Small intestine (tissue), 7 donors: ENCODE data around the gene NT5DC3. TPM values are rescaled to one million over a fixed set of nuclear protein-coding genes. Genes with fewer than 3 reads are reported as not detected.
A peak's percentile ranks its signal among the peaks of the same experiment; 100 is the strongest.

Source experiments
- DNase-seq, 2 donors: peaks; one replicate each; pipeline versions ENCODE4 v3.0.0 to v3.0.0-alpha.2; 2013
- FAIRE-seq: peaks from 2 replicates; lab custom pipeline; 2012; peaks lifted over from hg19 to GRCh38; lab: Jason Lieb, UNC
- H3K27ac ChIP-seq, 3 donors: one replicate each; pipeline ENCODE4 v1.5.1; 2013; ENCODE audit warnings: low read length in 2 of 3, mild to moderate bottlenecking in 2 of 3, control low read depth in 1 of 3, inconsistent platforms in 1 of 3, low read depth in 1 of 3, moderate library complexity in 1 of 3
- H3K27me3 ChIP-seq, 3 donors: one replicate each; pipeline ENCODE4 v1.6.1; 2013; ENCODE audit warnings: low read length in 3 of 3, inconsistent platforms in 1 of 3; ENCODE audit not compliant: control insufficient read depth in 3 of 3, insufficient read depth in 3 of 3
- H3K36me3 ChIP-seq, 3 donors: one replicate each; pipeline ENCODE4 v1.6.1; 2013; ENCODE audit warnings: low read length in 3 of 3, inconsistent platforms in 1 of 3, low read depth in 1 of 3, mild to moderate bottlenecking in 1 of 3, moderate library complexity in 1 of 3; ENCODE audit not compliant: control insufficient read depth in 3 of 3, insufficient read depth in 2 of 3
- H3K4me1 ChIP-seq, 3 donors: one replicate each; pipeline ENCODE4 v1.6.1; 2013; ENCODE audit warnings: low read length in 2 of 3, inconsistent platforms in 1 of 3, low read depth in 1 of 3, mild to moderate bottlenecking in 1 of 3, moderate library complexity in 1 of 3; ENCODE audit not compliant: control insufficient read depth in 3 of 3, insufficient read depth in 2 of 3
- H3K4me3 ChIP-seq, 3 donors: one replicate each; pipeline ENCODE4 v1.5.1; 2013; ENCODE audit warnings: low read length in 3 of 3, control low read depth in 1 of 3, inconsistent platforms in 1 of 3, low read depth in 1 of 3, mild to moderate bottlenecking in 1 of 3, moderate library complexity in 1 of 3
- H3K9me3 ChIP-seq, 2 donors: one replicate each; pipeline ENCODE4 v1.6.1; 2013; ENCODE audit warnings: low read depth in 1 of 2, low read length in 1 of 2; ENCODE audit not compliant: control insufficient read depth in 2 of 2, insufficient read depth in 1 of 2
- WGBS, 3 donors: extraction: QIAGEN DNeasy Blood & Tissue Kit; methylation state at CpG; one replicate each; pipeline ENCODE4 v1.1.7; 2013; 5-methylcytosine and 5-hydroxymethylcytosine counted together
- polyA plus RNA-seq, 4 donors: library from polyadenylated mRNA; stranded (reverse) in 3 of 4; unstranded in 1 of 4; fragments of 200-250 nt in 3 of 4; fragments of 120-200 nt in 1 of 4; gene quantifications; one replicate each; pipeline versions ENCODE4 v1.2.1 to v1.2.3, GENCODE V29; 2013
- donor health status: healthy with polysubstance abuse.
- donor health status: control.
- donor health status: control.
- donor health status: Bipolar disorder and iron deficiency.
- donor health status: healthy.

NT5DC3 gene
- polyA plus RNA-seq, 4 donors, result 0.22 to 8.7 (median 0.78) TPM

- no peaks in the 10 kb centered on the region for H3K9me3 ChIP-seq
- no peak overlapping the region for H3K27ac ChIP-seq
- 93 to 100% (median 96%) methylated on average over 3 of the region's 3 CpGs for WGBS, 3 donors
- peaks cover 0 to 6% (median 0%) of the 10 kb centered on the region in 3 donors for H3K4me1 ChIP-seq
- no peak for FAIRE-seq
- no peaks in the 10 kb centered on the region for H3K36me3 ChIP-seq
- H3K4me3 ChIP-seq, result no peak overlapping the region
- H3K27me3 ChIP-seq, result no peaks in the 10 kb centered on the region
- DNase-seq, result no peak
Observed at GRCh38 chr12:103743788-103744187, 97.2 kb downstream of the NT5DC3 start.

- H3K9me3 ChIP-seq, result no peaks in the 10 kb centered on the region
- FAIRE-seq (no peak), DNase-seq (peak; percentile 82 to 97)
- no peaks in the 10 kb centered on the region for H3K36me3 ChIP-seq
- 9 to 54% (median 39%) methylated on average over 15 of the region's 15 CpGs for WGBS, 3 donors
- H3K4me1 ChIP-seq, result peaks cover 0 to 6% (median 0%) of the 10 kb centered on the region in 3 donors
- no peaks in the 10 kb centered on the region for H3K27me3 ChIP-seq
- H3K27ac ChIP-seq, result peak overlapping the region in 2 of 3 donors; percentile 47 to 54
- H3K4me3 ChIP-seq, result no peak overlapping the region
Observed at GRCh38 chr12:103742349-103742932, 98.6 kb downstream of the NT5DC3 start.

- Histone ChIP-seq H3K4me1 (peaks cover 0 to 6% (median 0%) of the 10 kb centered on the region in 3 donors), H3K27me3 (peaks cover 0 to 6% (median 0%) of the 10 kb centered on the region in 3 donors), H3K36me3 (no peaks in the 10 kb centered on the region), H3K27ac (no peak overlapping the region), H3K9me3 (no peaks in the 10 kb centered on the region), H3K4me3 (no peak overlapping the region)
- no peak for FAIRE-seq
- peak in 1 of 2 donors; percentile 6 for DNase-seq
- WGBS, 3 donors, result 57 to 68% (median 59%) methylated on average over 1 of the region's 1 CpG
Observed at GRCh38 chr12:103737881-103738280, 103.2 kb downstream of the NT5DC3 start.

- no peak for FAIRE-seq
- 95 to 100% (median 100%) methylated on average over 1 of the region's 1 CpG for WGBS, 3 donors
- H3K27me3 ChIP-seq, result peaks cover 0 to 6% (median 0%) of the 10 kb centered on the region in 3 donors
- H3K27ac ChIP-seq, result no peak overlapping the region
- H3K4me1 ChIP-seq, result no peaks in the 10 kb centered on the region
- no peak overlapping the region for H3K4me3 ChIP-seq
- no peaks in the 10 kb centered on the region for H3K36me3 ChIP-seq
- peaks cover 0 to 2% of the 10 kb centered on the region in 2 donors for H3K9me3 ChIP-seq
- DNase-seq, result no peak
Observed at GRCh38 chr12:103736572-103736971, 104.5 kb downstream of the NT5DC3 start.

GRCh38 chr12:103735291-103735690 lies 105.7 kb downstream of the NT5DC3 start:
- Histone ChIP-seq H3K9me3 (peaks cover 0 to 8% of the 10 kb centered on the region in 2 donors), H3K36me3 (no peaks in the 10 kb centered on the region), H3K27me3 (peaks cover 0 to 6% (median 0%) of the 10 kb centered on the region in 3 donors), H3K27ac (no peak overlapping the region), H3K4me3 (no peak overlapping the region), H3K4me1 (no peaks in the 10 kb centered on the region)
- 87 to 89% (median 88%) methylated on average over 8 of the region's 8 CpGs for WGBS, 3 donors
- no peak for FAIRE-seq
- no peak for DNase-seq

- H3K9me3 ChIP-seq, result peaks cover 0 to 8% of the 10 kb centered on the region in 2 donors
- no peak for FAIRE-seq
- no peak for DNase-seq
- H3K4me1 ChIP-seq, result no peaks in the 10 kb centered on the region
- WGBS, 3 donors, result 72 to 95% (median 76%) methylated on average over 2 of the region's 2 CpGs
- H3K4me3 ChIP-seq, result no peak overlapping the region
- no peak overlapping the region for H3K27ac ChIP-seq
- no peaks in the 10 kb centered on the region for H3K36me3 ChIP-seq
- H3K27me3 ChIP-seq, result peaks cover 0 to 6% (median 0%) of the 10 kb centered on the region in 3 donors
Observed at GRCh38 chr12:103734863-103735262, 106.2 kb downstream of the NT5DC3 start.

- DNase-seq (no peak), FAIRE-seq (no peak)
- Histone ChIP-seq H3K9me3 (peaks cover 0 to 8% of the 10 kb centered on the region in 2 donors), H3K36me3 (no peaks in the 10 kb centered on the region), H3K4me3 (no peak overlapping the region), H3K27ac (no peak overlapping the region), H3K27me3 (peaks cover 0 to 6% (median 0%) of the 10 kb centered on the region in 3 donors), H3K4me1 (no peaks in the 10 kb centered on the region)
- 85 to 95% (median 89%) methylated on average over 1 of the region's 1 CpG for WGBS, 3 donors
Observed at GRCh38 chr12:103731539-103731938, 109.5 kb downstream of the NT5DC3 start.

- no peak for DNase-seq
- FAIRE-seq, result no peak
- no peaks in the 10 kb centered on the region for H3K27me3 ChIP-seq
- 67 to 75% (median 72%) methylated on average over 1 of the region's 1 CpG for WGBS, 3 donors
- no peak overlapping the region for H3K27ac ChIP-seq
- H3K9me3 ChIP-seq, result peaks cover 0 to 8% of the 10 kb centered on the region in 2 donors
- H3K4me1 ChIP-seq, result no peaks in the 10 kb centered on the region
- no peak overlapping the region for H3K4me3 ChIP-seq
- no peaks in the 10 kb centered on the region for H3K36me3 ChIP-seq
Observed at GRCh38 chr12:103729499-103729898, 111.5 kb downstream of the NT5DC3 start.
